Cardiac muscle cell (in vitro differentiated cells and primary cell): ENCODE data around the gene KLHL41. TPM values are rescaled to one million over a fixed set of nuclear protein-coding genes. Genes with fewer than 3 reads are reported as not detected.

Experiments used
- DNase-seq, 2 donors: peaks; one replicate each; pipeline versions ENCODE4 v3.0.0 to v3.0.0-alpha.2; 2010 to 2017; ENCODE audit warnings: low read depth in 1 of 2, low spot score in 1 of 2
- H3K27ac ChIP-seq: fragments of 200-600 bp; sonication (generic); 2 replicates; pipeline ENCODE4 v1.5.1; 2016
- H3K27me3 ChIP-seq: fragments of 200-600 bp; sonication (generic); 2 replicates; pipeline ENCODE4 v1.6.0; 2016; ENCODE audit warnings: control low read depth
- H3K36me3 ChIP-seq: fragments of 200-600 bp; sonication (generic); 2 replicates; pipeline ENCODE4 v1.5.1; 2016; ENCODE audit warnings: control low read depth
- H3K4me1 ChIP-seq: fragments of 200-600 bp; sonication (generic); 2 replicates; pipeline ENCODE4 v1.8.1; 2017; ENCODE audit warnings: low read depth, mild to moderate bottlenecking, mixed run types
- H3K4me3 ChIP-seq: fragments of 200-600 bp; sonication (generic); 2 replicates; pipeline ENCODE4 v1.5.1; 2016; ENCODE audit warnings: mild to moderate bottlenecking
- H3K9me3 ChIP-seq: fragments of 200-600 bp; sonication (generic); 2 replicates; pipeline ENCODE4 v1.5.1; 2017; ENCODE audit warnings: low read depth, mild to moderate bottlenecking, control low read depth
- CTCF ChIP-seq: IDR thresholded peaks from 2 replicates; pipeline ENCODE4 v1.5.1; 2012; ENCODE audit warnings: low read depth, mild to moderate bottlenecking, low read length
- polyA plus RNA-seq: library from polyadenylated mRNA; unstranded; fragments of >200 nt; fragmentation: Nextera tagmentation; extraction: Ambion mirVana; gene quantifications from 2 replicates; pipeline ENCODE4 v1.2.1, GENCODE V29; 2016
- total RNA-seq: library from RNA; depleted of rRNA; stranded (reverse); fragments of >200 nt; gene quantifications from 2 replicates; pipeline ENCODE4 v1.2.3, GENCODE V29; 2016

KLHL41 gene
- total and polyA plus RNA-seq, 2 experiments from 2014 or later, result 12.3 to 56.3 TPM

DNA sequence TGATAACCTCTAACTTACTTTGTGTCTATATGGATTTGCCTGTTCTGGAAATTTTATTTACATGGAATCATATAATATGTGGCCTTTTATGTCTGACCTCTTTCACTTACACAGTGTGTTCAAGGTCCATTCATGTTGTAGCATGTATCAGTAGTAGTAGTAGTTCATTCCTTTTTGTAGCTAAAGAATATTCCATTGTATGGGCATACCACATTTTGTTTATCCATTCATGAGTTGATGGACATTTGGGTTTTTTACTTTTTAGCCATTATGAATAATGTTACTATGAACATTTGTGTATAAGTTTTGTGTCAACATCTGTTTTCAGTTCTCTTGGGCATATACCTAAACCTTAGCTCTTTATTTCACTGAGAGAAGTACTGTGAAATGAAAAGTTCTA is 18.7 kb upstream of the KLHL41 start:
- no peak overlapping the region for H3K27ac ChIP-seq
- H3K4me3 ChIP-seq, result no peak overlapping the region
- no peak for TF ChIP-seq CTCF
- no peak for DNase-seq
- H3K27me3 ChIP-seq, result no peaks in the 10 kb centered on the region
- H3K9me3 ChIP-seq, result no peaks in the 10 kb centered on the region
- H3K4me1 ChIP-seq, result no peaks in the 10 kb centered on the region
- peaks cover 3% of the 10 kb centered on the region for H3K36me3 ChIP-seq

GRCh38 chr2:169491378-169491777 is 18.1 kb upstream of the KLHL41 start:
- DNase-seq, result no peak
- no peak for TF ChIP-seq CTCF
- Histone ChIP-seq H3K9me3 (no peaks in the 10 kb centered on the region), H3K27me3 (no peaks in the 10 kb centered on the region), H3K4me3 (no peak overlapping the region), H3K4me1 (no peaks in the 10 kb centered on the region), H3K36me3 (peaks cover 3% of the 10 kb centered on the region), H3K27ac (no peak overlapping the region)

GRCh38 chr2:169493360-169493759 is 16.1 kb upstream of the KLHL41 start:
- no peaks in the 10 kb centered on the region for H3K27me3 ChIP-seq
- no peak overlapping the region for H3K4me3 ChIP-seq
- peaks cover 3% of the 10 kb centered on the region for H3K36me3 ChIP-seq
- no peaks in the 10 kb centered on the region for H3K4me1 ChIP-seq
- no peak overlapping the region for H3K27ac ChIP-seq
- no peak for TF ChIP-seq CTCF
- H3K9me3 ChIP-seq, result no peaks in the 10 kb centered on the region
- DNase-seq, result no peak

- Histone ChIP-seq H3K9me3 (no peaks in the 10 kb centered on the region), H3K36me3 (no peaks in the 10 kb centered on the region), H3K4me3 (no peak overlapping the region), H3K27me3 (no peaks in the 10 kb centered on the region), H3K27ac (no peak overlapping the region), H3K4me1 (no peaks in the 10 kb centered on the region)
- no peak for DNase-seq
- no peak for TF ChIP-seq CTCF
Observed at GRCh38 chr2:169495310-169495928, 14.1 kb upstream of the KLHL41 start.

- DNase-seq, result no peak
- peaks cover 9% of the 10 kb centered on the region for H3K4me1 ChIP-seq
- H3K9me3 ChIP-seq, result no peaks in the 10 kb centered on the region
- H3K4me3 ChIP-seq, result no peak overlapping the region
- H3K27ac ChIP-seq, result no peak overlapping the region
- peaks cover 3% of the 10 kb centered on the region for H3K36me3 ChIP-seq
- no peaks in the 10 kb centered on the region for H3K27me3 ChIP-seq
- TF ChIP-seq CTCF, result no peak
Observed at GRCh38 chr2:169504651-169505050, 4.9 kb upstream of the KLHL41 start.
